ENCODE data around the gene POP4.
A peak's percentile ranks its signal among the peaks of the same experiment; 100 is the strongest.

Gene POP4

DNA sequence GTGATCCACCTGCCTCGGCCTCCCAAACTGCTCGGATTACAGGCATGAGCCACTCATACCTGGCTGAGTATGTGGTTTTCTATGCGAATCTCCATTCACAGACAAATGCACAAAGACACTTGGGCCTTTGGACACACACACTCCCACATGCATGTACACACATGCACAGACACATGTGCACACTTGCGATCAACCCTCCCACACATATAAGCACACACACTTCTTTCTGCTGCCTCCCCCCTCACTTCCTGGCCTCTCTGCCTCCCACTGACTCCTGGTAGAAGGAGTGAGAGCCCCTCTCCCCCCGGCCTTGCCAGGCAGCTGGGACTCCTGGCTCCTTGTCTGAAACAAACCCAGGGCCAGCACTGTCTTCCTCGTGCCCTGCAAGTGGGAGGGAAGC is 29.9 kb downstream of the POP4 start:
- DNase-seq = no peak

DNA sequence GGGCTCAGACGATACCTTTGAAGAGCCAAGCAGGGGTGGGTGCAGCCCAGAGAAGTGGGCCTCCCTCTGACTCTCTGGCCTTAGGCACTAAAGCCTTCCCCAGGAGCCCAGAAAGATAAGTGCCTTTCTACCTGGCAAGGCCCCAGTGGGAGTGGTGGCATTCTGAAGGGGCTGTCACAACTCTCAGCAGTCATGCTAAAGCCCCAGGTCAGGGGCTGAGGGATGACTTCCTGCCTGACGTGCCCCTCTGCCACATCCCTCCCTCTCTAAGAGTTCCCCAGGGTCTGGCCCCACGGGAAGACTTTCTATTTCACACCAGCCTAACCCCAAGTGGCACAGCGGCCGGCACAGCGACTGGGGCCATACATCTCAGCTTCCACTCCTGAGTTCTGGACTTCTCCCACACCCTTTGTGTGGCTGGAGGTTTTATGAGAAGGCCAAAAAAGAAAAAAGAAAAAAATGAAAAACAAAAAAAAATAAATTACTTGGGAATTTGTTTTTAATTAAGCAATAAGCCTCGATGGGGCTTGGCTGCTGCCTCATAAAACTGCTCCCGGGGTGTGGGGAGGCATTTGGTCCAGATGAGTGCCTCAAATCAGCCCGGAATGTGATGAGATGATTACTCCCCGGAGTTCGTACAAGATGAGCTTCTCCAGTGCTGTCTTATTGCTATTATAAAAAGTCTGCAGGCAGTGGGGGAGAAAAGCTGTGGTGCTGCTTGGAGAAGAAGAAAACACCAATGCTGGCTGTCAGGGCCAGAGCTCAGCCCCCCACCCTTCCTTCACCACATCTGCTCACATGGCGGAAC is 30.7 kb downstream of the POP4 start:
- no peak for DNase-seq

DNA sequence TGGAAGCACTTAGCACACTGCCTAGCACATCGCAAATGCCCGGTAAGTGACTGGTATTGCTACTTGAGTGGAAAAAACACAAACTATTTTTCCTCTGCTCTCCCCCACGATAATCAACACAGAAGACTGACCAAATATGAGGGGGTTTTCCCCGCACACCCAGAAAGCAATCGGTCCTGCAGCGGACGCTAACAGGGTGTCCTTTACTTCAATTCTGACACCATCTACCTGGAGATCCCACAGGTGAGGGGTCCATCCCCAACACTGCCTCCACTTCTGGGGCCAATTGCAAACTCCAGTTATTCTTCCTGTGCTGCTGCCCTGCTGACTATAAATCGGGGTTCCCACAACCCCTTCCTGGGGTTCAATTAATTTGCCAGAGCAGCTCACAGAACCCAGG is 33.0 kb downstream of the POP4 start:
- peak; percentile 16 for DNase-seq

DNA sequence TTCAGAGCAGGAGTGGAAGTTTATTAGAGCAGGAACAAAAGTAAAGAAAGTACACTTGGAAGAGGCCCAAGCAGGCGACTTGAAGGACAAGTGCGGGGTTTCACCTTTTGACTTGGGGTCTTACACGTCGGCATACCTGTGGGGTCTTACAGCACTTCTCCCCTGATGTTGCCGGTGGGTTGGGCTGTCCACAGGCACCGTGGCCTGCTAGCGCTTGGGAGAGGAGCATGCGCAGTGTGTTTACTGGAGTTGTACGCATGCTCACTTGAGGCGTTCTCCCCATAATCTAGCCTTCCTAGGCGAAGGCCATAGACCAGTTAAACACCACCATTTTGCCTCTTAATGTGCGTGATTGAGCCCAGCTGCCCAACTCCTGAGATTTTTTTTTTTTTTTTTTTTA is 34.1 kb downstream of the POP4 start:
- peak; percentile 38 for DNase-seq

DNA sequence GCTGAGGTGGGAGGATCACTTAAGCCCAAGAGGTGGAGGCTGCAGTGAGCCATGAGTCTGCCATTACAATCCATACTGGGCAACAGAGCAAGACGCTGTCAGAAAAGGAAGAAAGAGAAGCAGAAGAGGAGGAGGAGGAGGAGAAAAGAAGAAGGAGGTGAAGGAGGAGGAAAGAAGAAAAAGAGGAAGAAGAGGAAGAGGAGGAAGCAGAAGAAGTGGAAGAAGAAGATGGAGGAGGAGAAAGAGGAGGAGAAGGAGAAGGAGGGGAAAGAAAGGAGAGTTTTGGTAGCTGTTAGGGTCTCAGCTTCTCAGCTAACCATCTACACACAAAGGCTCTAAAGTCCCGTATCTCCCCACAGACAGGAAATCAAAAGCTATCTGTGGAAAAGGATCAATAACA is 35.5 kb downstream of the POP4 start:
- no peak for DNase-seq

DNA sequence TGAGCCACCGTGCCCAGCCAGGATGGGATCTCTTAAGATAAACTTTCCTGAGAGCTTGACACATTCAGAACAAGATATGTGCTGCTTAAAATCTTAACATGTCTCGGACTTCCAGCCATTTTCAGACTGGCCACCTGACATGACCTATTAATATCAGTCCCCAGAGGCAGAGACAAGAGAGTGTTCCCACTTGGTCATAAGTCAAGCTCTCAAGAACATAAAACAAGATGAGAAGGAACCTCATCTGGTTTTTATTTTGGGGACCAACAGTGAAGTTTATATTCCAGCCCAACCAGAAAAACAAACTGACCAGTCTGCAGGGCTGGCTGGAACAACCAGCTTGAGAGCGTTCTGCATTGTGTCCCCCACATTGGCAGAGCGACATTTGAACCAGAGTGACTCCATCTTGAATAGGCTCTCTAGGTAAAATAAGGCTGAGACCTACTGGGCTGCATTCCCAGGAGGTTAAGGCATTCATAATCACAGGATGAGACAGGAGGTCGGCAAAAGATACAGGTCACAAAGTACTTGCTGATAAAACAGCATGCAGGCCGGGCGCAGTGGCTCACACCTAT is 37.4 kb downstream of the POP4 start:
- no peak for DNase-seq

DNA sequence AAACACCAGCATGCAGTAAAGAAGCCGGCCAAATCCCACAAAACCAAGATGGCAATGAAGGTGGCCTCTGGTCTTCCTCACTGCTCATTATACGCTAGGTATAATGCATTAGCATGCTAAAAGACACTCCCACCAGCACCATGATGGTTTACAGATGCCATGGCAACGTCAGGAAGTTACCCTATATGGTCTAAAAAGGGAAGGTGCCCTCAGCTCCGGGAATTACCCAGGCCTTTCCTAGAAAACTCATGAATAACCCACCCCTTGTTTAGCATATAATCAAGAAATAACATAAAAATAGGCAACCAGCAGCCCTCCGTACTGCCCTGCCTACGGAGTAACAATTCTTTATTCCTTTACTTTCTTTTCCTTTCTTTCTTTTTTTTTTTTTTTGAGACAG is 38.1 kb downstream of the POP4 start:
- DNase-seq = no peak

DNA sequence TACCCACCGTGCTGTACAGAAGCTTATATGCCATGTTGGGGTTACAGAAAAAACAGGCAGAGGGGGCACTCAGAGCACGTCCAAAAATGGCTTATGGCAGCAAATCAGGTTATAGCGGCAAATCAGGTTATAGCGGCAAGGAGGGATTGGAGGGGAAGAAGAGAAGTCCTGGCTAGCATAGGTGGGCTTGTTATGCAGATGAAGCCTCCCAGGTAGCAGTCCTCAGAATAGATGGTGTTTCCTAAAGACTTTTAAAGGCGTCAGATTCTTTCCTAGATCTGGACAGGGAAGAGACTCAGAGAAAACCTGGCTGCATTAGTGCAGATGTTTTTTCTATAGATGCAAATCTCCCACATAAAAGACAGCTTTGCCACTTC is 39.4 kb downstream of the POP4 start:
- no peak for DNase-seq

DNA sequence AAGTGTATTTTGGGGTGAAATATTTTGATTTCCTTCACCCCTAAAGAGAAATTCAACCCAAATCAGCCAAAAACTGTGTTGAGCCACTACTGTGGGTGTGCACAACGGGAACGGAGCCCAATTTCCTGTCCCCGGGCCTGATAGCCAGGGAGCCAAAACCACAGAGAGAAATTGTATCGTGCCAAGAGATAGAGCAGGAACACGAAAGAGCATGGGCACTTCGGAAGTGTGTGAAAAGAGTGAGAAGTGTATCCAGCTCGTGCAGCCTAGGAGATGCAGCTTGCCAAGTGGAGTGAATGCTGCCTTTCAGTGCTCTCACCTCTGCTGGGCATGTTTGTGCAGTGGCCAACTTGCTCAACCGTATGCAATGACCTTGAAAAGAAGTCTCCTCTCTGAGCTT is 39.8 kb downstream of the POP4 start:
- no peak for DNase-seq

DNA sequence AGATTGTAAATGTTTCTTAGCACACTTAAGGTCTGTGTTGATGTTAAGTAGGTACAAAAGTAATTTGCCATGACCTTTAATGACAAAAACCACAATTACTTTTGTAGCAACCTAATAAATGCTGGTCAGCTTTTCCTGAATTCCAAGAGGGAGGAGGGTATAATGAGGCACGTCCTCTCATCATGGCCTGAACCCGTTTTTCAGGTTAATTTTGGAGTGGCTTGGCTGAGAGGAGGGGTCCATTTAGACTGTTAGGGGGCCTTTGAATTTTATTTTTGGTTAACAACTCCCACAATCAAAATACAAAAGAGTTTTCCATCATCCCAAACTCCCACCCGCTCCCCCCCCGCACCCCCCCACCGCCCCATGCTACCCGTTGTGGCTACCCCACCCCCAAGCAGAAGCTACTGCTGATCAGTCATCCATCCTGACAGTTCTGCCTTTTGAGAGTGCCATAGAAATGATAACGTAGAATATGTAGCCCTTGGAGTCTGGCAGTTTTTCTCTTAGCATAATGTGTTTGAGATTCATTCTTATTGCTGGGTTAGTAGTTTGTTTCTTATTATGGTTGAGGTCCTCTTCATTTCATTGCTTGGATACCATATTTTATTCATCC is 44.8 kb downstream of the POP4 start:
- DNase-seq = no peak

DNA sequence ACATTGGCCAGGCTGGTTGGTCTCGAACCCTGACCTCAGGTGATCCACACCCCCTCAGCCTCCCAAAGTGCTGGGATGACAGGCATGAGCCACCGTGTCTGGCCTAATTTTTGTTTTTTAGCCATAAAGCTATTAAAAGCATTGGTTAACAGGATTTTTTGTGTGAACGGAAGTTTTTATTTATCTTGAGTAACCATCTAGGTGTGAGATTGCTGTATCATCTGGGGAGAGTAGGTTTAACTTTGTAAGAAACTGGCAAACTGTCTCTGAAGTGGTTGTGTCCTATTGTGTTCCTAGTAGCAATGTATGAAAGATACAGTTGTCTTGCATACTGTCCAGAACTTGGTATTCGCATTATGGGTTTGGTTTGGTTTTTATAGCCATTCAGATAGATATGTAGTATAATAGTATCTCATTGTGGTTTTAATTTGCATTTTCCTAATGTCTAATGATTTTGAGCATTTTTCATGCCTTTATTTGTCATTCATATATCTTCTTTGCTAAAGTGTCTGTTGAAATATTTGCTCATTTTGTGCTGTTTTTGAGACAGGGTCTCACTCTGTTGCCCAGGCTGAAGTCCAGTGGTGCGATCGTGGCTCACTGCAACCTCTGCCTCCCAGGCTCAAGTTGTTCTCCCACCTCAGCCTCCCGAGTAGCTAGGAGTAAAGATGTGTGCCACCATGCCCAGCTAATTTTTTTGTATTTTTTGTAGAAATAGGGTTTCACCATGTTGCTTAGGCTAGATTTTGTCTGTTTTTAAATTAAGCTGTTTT is 45.7 kb downstream of the POP4 start:
- DNase-seq = no peak

DNA sequence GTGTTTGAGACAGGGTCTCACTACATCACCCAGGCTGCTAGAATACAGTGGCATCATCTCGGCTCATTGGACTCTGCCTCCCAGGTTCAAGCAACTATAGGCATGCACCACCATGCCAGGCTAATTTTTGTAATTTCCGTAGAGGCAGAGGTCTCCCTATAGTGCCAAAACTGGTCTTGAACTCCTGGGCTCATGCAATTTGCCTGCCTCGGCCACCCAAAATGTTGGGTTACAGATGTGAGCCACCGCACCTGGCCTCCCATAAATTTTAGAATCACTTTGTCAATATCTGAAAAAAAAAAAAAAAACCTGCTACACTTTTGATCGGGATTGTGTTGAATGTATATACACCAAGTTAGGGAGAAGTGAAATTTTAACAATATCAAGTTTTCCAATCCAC is 47.3 kb downstream of the POP4 start:
- DNase-seq = peak; percentile 16

DNA sequence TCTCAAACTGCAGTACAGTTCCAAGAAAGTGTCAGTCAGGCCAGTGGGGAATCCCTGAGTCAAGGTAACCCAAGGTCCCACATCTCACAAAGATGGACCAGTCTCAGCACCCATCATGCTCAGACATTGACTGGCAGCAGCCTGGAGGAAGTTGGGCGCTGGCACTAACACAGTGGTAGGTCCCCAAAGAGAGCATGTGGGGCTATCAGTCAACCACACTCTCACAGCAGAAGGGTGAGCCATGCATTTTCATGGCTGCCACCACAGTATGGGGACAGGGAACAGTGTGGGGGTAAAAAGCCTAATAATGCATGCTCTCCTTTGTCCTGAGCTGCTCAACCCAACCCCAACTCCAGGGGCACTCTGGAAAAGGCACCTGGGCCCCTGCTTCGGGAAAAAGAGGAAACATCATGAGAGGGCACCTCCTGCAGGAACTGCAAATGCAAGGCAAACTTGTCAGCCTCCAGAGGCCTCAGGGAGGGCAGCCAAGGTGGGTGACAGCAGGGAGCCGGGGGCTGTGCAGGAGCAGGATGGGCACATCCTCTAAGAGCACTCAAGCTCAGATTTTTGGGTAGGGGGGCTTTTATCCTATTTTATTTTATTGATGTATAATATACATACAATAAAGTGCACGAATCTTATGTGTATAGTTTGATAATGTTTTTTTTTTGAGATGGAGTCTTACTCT is 49.7 kb downstream of the POP4 start:
- DNase-seq = peak; percentile 51

DNA sequence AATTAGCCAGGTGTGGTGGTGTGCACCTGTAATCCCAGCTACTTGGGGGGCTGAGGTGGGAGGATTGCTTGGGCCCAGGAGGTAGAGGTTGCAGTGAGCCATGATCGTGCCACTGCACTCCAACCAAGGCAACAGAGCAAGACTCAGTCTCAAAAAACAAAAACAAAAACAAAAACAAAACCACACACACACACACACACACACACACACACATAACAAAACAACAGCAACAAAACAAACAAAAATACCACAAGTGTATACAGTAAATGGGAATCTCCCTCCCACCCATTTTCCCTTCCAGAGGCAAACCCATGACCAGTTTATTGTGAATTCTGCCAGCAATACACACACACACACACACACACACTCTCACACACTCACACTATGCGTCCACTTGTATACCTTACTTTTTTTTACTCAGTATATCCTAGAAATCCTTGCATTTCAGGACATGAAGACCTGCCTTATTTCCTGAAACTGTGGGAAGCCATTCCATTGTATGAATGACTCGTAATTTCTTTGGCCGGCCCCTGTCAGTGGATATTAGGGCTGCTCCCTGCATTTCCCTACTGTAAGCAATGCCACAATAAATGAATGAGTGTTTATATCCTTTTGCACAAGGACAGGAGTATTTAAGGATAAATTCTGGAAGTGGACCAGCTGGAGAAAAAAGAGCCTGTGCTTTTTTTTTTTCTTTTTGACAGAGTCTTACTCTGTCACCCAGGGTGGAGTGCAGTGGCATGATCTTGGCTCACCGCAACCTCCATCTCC is 52.3 kb downstream of the POP4 start:
- DNase-seq = no peak

DNA sequence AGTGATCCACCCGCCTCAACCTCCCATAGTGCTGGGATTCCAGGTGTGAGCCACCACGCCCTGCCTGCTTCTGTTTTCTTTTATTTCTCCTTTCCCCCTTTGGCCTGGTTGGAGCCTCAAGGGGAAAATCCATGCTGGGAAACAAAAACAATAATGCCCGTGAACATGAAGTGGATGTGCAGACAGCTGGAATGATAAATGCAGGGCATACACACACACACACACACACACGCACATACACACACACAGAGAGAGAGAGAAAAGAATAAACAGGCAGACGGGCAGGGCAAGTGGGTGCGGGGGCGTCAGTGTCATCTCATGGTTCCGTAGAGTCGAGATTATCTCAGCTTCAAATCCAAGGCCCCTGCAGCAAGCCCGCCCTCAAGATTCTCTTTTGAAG is 54.8 kb downstream of the POP4 start:
- peak; percentile 69 for DNase-seq

DNA sequence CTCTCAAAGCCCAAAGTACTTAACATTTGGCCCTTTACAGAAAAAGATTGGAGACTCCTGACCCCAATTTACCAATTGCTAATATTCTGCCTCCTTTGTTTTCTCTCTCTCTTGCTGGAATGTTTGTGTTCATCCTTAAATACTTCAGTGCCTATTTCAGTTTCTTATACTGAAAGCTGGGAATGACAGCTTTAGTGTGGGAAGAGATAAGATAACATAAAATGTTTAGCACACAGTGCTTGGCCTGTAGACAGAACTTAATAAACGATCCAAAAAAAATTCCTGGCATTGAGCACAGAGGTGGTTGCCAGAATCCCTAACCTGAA is 56.2 kb downstream of the POP4 start:
- no peak for DNase-seq

DNA sequence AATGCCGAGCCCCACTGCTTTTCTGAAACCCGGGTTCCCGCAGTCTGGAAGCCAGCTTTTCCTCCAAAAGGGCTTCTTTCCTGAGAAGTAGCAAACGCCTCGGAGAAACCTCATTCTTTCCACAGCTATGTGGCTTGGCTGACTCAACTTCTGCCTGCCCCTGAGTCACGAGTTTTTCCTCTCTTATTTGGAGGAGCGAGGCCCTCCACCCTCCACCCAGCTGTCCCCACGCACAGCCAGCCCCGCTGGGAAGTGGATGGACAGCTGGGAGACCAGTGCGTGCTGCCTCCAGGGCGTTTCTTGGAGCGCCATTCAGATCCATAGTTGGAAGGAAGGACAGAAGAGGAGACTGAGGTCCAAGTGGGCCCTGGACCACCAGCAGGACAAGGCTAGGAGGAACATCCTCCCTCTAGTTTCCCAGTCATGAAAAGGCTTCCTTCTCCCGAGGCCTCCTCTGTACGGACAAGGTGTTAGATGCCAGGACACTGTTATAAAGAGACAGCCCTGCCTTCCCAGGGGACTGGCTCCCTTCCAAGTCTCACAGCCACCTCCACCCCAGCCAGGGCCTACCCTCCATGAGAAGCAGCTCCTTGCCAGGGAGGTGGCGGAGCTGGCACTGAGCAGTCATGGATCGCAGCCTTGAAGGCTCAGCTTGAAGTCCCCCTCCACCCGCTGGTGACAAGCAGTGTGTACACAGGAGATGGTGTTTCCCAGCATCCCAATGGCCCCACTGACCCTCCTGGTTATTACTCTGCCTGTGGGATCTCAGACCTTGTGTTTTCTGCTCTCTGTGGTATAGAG is 56.7 kb downstream of the POP4 start:
- DNase-seq = peak; percentile 69

DNA sequence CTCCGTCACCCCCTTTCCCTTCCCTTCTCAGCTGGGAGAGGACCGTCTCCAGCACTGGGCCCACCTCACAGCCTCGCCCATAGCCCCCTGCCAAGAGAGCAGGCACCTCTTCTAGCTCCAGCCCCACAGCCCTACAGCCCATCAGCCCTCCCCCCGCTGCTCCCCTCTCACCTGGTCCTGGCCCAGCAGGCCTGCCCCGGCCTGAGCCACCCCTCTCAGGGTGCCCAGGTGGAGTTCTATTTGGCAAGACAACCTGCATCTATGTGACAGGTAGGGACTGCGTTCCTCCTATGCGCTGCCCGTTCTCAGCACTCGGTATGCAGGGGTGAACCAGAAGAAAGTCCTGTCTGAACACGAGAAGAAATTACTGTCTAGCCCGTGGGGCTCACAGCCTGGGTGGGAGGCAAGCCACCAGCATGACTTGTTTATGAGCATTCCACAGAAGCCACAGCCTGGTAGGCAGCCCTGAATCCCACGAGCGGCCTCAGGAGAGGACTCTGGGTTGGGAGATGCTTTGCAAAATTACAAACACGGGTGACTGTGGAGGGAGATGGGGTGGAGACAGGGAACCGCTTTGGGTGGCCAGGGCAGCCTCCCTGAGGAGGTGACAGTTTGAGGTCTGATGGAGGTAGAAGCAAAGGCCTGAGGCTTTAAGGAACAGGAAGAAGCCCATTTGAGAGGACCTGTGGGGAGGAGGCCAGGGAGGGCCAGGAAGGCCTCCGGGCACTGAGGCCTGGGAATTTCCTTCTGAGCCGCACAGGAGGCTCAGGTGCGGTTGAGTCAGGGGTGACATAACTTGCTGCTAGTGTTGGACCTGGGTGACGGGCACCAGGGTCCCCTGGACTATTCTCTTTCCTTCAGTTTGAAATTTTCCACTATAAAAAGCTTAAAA is 58.0 kb downstream of the POP4 start:
- DNase-seq = peak; percentile 61

DNA sequence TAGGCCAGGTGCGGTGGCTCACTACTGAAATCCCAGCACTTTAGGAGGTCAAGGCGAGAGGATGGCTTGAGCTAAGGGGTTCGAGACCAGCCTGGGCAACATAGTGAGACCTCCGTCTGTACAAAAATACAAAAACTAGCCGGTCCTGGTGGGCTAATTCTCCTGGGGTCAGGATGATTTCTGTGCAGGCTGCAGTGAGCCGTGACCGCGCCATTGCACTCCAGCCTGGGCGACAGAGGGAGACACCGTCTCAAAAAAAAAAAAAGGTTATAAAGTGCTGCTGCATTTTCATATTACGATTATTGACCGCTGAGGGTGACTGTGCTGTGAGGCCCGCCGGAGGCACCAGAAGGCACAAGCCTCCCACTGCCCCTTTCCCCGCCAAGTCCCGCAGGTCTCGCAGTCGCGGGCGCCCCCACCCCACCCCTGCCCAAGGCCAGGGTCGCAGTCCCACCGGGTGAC is 58.7 kb downstream of the POP4 start:
- DNase-seq = no peak

DNA sequence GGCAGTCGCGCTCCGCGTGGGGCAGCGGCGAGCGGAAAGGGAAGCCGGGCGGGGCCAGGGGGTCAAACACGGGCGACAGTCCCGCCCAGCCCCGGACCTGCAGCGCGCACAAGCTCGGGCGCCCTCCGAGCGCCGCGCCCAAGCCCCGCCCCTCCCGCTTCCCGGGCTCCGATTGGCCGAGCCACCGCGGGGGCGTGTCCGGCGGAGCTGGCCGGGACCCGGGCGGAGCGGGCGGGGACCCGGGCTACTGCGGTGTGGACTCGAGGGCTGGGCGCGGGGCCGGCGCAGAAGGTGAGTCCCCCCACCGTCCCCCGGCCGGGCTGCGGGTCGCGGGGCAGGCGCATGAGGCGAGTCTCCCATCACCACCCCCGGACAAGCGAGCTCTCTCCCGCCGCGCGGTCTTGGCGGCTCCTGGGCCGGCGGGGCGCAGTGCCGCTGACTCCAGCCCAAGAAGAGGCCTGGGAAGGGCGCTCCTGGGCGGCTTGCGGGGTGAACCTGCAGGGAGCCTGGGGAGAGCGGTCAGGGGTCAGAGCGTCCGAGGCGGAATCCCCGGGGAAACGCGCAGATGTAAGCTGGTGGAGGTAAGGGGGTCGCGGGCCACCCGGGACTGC is 59.2 kb downstream of the POP4 start, which contains the start of gene PLEKHF1:
TSS of gene PLEKHF1 (plus strand) at position 247 of the 611 bp plus-strand sequence. CDS start 8,379 bp downstream, outside the sequence.
- peak; percentile 95 for DNase-seq

All from activated effector memory CD4-positive, alpha-beta T cell treated with anti-CD3 and anti-CD28 coated beads, Interleukin-2, amount 50 U/mL, for 16 hours (primary cell).